Glutamatergic neuron (in vitro differentiated cells): Measurements from ENCODE around the gene FNTB. TPM values are rescaled to one million over a fixed set of nuclear protein-coding genes. Genes with fewer than 3 reads are reported as not detected.

Experiments used
- DNase-seq: peaks from one replicate; pipeline ENCODE4 v3.0.0; 2022
- H3K27ac Mint-ChIP-seq: one replicate; pipeline ENCODE4 v1.8.0; 2020; ENCODE audit warnings: mild to moderate bottlenecking, mixed read lengths, inconsistent platforms; ENCODE audit not compliant: unreplicated experiment
- H3K27me3 Mint-ChIP-seq: one replicate; pipeline ENCODE4 v1.8.0; 2020; ENCODE audit warnings: mild to moderate bottlenecking, moderate library complexity, mixed read lengths, inconsistent platforms; ENCODE audit not compliant: unreplicated experiment
- H3K36me3 Mint-ChIP-seq: one replicate; pipeline ENCODE4 v1.8.0; 2020; ENCODE audit warnings: mild to moderate bottlenecking, mixed read lengths, inconsistent platforms; ENCODE audit not compliant: unreplicated experiment
- H3K4me1 Mint-ChIP-seq: one replicate; pipeline ENCODE4 v1.8.0; 2020; ENCODE audit warnings: mild to moderate bottlenecking, low read depth, mixed read lengths, inconsistent platforms; ENCODE audit not compliant: unreplicated experiment
- H3K4me3 Mint-ChIP-seq: one replicate; pipeline ENCODE4 v1.8.0; 2020; ENCODE audit warnings: mild to moderate bottlenecking, mixed read lengths, inconsistent platforms; ENCODE audit not compliant: unreplicated experiment
- H3K9me3 Mint-ChIP-seq: one replicate; pipeline ENCODE4 v1.8.0; 2020; ENCODE audit warnings: mild to moderate bottlenecking, moderate library complexity, mixed read lengths, inconsistent platforms; ENCODE audit not compliant: unreplicated experiment
- CTCF ChIP-seq: fragments of 200-600 bp; sonication (generic); IDR thresholded peaks from one replicate; pipeline ENCODE4 v1.5.0; 2021; ENCODE audit not compliant: partially characterized antibody, unreplicated experiment
- total RNA-seq: library from RNA; stranded (reverse); fragmentation: NEBNext Ultra II Directional; extraction: Animal tissue kit (Norgen Biotek cat#: 25700); gene quantifications from one replicate; pipeline ENCODE4 v1.2.1, GENCODE V29; 2021; ENCODE audit not compliant: unreplicated experiment

The FNTB gene
- total RNA-seq, 1 donor from 2014 or later = 15.2 TPM

- no peak for DNase-seq
- no peaks in the 10 kb centered on the region for H3K36me3 Mint-ChIP-seq
- no peak for TF ChIP-seq CTCF
- H3K4me1 Mint-ChIP-seq = no peaks in the 10 kb centered on the region
- H3K27me3 Mint-ChIP-seq = peaks cover 2% of the 10 kb centered on the region
- H3K4me3 Mint-ChIP-seq = no peak overlapping the region
- H3K9me3 Mint-ChIP-seq = peaks cover 2% of the 10 kb centered on the region
- H3K27ac Mint-ChIP-seq = no peak overlapping the region
Measured at GRCh38 chr14:65041434-65041915, 54.8 kb downstream of the FNTB start.

- no peaks in the 10 kb centered on the region for H3K36me3 Mint-ChIP-seq
- no peak for TF ChIP-seq CTCF
Measured at GRCh38 chr14:65042296-65042695, 55.6 kb downstream of the FNTB start.

GRCh38 chr14:65042731-65043372 lies 56.2 kb downstream of the FNTB start:
- Mint-ChIP-seq H3K27me3 (peaks cover 2% of the 10 kb centered on the region), H3K36me3 (no peaks in the 10 kb centered on the region), H3K4me1 (no peaks in the 10 kb centered on the region), H3K4me3 (no peak overlapping the region), H3K27ac (no peak overlapping the region), H3K9me3 (no peaks in the 10 kb centered on the region)
- DNase-seq = no peak
- no peak for TF ChIP-seq CTCF

More at GRCh38 chr14:65042296-65042695, 55.6 kb downstream of the FNTB start:
- Mint-ChIP-seq H3K27ac (no peak overlapping the region), H3K4me3 (no peak overlapping the region), H3K4me1 (no peaks in the 10 kb centered on the region), H3K9me3 (no peaks in the 10 kb centered on the region), H3K27me3 (peaks cover 2% of the 10 kb centered on the region)
- no peak for DNase-seq

GRCh38 chr14:65043893-65044595 lies 57.3 kb downstream of the FNTB start:
- no peak overlapping the region for H3K27ac Mint-ChIP-seq
- no peaks in the 10 kb centered on the region for H3K36me3 Mint-ChIP-seq
- H3K4me1 Mint-ChIP-seq = no peaks in the 10 kb centered on the region
- H3K9me3 Mint-ChIP-seq = no peaks in the 10 kb centered on the region
- no peak overlapping the region for H3K4me3 Mint-ChIP-seq
- TF ChIP-seq CTCF = no peak
- no peak for DNase-seq
- H3K27me3 Mint-ChIP-seq = peaks cover 2% of the 10 kb centered on the region

GRCh38 chr14:65044596-65044959 lies 57.9 kb downstream of the FNTB start:
- H3K4me1 Mint-ChIP-seq = no peaks in the 10 kb centered on the region
- H3K27ac Mint-ChIP-seq = no peak overlapping the region
- peaks cover 2% of the 10 kb centered on the region for H3K27me3 Mint-ChIP-seq
- H3K4me3 Mint-ChIP-seq = no peak overlapping the region
- DNase-seq = no peak
- no peaks in the 10 kb centered on the region for H3K36me3 Mint-ChIP-seq
- TF ChIP-seq CTCF = no peak
- no peaks in the 10 kb centered on the region for H3K9me3 Mint-ChIP-seq
